GM18508 (cell line): ENCODE measurements around the gene TNC.
"Not testable (repeated sequence)": the region's sequence is repeated elsewhere in the genome, so short reads cannot be mapped to it uniquely, and the experiment has no call there.

Experiments
- ATAC-seq: cut with Tn5 transposase; IDR thresholded peaks from one replicate; pipeline ENCODE4 v1.9.1; 2021; ENCODE audit warnings: moderate number of reproducible peaks; ENCODE audit not compliant: insufficient read depth, unreplicated experiment

The TNC gene

DNA sequence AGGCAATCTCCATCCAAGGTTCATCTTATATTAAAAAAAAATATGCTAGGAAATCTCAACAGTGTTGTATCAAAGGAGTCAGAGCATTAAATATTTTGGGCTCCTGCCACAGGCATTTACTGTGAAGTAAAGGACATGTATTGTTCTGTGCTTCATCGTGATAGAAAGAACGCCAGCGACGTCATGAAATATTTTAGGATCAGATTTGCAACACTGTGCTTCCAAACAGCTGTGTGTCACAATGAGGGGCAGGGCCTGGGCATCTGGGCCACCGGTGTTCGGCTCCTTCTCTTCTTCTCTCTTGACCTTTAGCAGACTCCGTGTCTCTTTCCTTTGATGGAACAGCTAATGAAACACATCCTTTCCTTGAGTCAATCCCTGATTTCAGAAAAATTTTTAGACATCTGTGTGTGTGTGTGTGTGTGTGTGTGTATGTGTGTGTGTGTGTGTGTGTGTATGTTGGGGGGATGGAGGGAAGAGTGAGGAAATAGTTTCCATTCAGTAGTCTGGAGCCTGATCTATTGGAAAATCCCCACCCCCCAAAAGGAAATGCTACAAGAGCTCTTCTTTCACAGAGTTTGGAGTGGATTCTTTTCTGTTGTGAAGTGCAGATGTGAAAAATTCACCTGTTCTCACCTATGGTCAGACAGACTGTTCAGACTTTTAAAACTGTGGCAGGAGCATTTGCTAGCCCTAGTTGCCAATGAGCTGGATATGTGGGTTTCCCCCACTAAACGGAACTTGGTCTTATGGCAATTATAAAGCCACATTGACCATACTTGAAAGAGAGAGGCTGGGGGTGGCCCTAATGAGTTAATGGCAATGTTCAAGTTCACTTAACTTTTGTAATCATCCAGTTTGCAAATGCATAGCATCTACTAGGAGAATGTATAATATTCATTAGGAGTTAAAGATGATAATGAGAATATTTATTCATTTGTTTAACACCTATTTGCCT is 18.1 kb upstream of the TNC start:
- ATAC-seq, result no peak

DNA sequence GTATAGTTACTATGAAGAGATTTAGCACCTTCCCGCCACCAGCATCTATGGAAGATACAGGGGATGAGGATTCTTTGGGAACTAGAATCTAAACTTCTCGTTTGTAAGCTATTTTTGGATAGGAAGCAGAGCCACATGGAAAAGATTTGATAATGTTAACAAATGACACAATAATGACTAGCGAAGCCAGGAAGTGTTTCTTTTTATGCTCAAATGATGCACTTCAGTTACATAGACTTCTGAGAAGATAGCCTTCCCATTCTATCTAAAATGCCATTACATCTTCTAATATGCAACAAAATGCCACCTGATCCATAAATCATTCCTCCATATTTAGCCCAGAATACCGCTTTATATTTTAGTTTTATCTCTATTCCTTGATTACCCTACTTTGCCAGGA is 17.0 kb upstream of the TNC start:
- ATAC-seq, result no peak

DNA sequence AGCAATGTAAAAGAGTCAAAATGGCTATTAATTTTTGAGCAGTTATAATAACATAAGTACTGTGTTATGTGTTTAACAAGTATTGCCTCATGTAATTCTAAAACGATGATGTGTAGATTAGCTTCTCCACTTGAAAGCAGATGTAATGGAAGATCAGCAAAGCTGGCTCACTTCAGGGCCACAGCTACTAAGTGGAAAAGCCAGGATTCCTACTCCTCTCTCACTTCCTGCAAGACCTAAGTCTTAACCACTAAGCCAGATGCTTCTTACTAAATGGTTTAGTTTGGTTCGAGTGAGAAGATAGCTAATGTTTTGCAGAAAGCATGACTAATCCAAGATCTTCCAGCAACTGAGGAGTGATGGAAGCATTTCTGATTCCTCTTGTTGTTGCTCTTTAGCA is 15.7 kb upstream of the TNC start:
- no peak for ATAC-seq

DNA sequence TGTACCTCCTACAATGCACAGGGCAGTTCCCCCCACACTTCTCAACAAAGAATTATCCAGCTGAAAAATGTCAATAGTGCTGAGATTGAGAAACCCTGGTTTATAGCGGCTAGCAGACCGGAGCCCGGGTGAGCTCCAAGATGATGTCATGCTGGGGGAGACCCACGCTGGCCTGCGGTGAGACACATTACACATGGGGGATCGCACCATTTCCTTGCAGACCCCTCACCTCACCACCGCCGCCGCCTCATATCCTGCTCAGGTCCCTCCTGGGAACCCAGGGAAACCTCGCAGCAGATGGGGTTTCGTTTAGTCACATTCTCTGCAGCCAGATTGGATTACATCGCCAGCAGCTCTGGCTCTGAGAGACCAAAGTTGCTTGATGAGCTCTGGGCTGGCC is 14.7 kb upstream of the TNC start:
- ATAC-seq, result no peak

DNA sequence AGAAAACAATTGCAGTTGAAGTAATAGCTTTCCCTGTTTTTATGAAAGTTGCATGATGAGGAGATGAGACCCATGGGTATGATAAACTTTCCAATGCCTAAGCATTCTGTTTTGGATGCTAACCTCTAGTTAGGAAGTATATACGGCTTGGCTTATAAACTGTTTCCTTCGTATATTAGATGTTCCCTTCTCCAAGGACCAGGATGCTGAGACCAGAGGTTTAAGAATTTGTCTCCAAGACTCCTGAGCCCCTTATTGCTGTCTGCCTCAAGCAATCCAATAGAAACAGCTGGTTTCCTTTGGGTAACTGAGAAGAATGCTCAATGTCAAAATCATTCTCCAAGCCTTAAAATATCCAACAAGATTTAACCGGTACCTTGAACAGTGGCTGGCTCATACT is 12.2 kb upstream of the TNC start:
- ATAC-seq, result no peak

DNA sequence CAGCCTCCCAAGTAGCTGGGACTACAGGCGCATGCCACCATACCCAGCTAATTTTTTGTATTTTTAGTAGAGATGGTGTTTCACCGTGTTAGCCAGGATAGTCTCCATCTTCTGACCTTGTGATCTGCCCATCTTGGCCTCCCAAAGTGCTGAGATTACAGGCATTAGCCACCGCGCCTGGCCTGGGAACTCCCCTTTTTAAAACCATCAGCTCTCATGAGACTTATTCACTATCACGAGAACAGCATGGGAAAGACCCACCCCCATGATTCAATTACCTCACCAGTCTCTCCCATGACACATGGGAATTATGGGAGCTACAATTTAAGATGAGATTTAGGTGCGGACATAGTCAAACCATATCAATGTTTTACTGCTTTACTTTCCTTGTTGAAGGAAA is 10.8 kb upstream of the TNC start:
- ATAC-seq, result not testable (repeated sequence)

DNA sequence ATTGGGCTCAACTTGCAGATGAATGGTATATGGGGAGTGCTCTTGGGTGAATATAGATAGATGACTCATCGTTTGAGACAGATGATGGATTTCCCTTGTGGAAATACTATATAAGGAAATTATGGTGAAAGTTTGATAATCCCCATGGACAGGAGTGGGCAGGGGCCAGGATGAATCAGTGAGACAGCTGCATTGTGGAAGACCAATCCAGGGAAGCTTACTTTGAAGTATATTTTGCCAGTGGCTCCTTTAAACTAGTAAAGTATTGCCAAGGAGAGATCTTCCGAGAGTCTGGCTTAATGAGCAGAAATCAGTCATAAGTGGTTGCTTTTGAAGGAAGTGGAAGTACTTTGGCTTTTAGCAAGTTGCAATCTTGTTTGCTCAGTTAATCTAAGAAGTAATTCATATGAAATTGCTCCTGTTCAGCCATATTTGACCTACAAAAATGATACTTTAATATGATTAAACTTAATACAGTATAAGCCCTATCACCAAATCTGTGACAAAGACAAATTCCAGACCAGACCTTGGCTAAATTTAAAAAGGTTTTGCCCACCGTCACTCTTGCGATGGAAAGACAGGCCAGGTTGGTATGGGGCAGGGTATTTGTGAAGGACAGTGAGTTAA is 9.3 kb upstream of the TNC start:
- no peak for ATAC-seq

DNA sequence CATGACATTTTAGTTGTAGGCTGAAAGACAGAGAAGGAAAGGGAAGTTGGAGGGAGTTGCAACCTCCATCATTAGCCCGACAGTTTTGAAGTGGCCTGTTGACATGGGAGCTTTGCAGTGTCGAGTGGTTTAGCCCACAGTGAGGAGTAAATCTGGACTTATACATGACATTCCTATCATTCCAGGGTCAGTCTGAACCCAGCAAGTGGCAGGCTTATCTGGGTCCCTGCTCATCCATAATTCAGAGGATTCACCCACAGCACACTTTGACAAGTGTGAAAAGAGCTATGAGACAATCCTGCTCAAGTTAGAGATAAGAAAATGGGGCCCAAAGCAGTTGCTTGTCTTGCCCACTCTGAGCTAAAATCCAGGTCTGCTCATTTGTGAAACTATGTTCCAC is 8.4 kb upstream of the TNC start:
- ATAC-seq, result no peak

DNA sequence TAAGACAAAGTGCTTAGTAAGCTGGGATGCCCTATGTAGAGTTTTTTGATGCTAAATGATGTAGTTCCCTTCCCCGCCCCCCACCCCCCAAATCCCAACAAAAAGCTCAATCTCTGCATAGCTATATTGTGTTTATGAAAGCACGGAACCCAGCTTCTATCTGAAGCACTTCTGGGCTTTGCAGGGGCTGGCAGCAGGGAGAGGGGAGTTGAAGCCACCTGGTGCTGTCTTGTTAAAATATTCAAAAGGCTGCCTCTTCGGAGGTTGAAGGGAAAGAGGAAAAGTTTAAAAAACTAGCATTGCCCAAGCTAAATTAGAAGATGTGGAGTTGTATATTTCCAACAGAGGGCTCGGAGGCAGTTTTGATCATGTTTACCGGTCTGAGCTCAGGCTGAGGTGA is 5.0 kb upstream of the TNC start:
- ATAC-seq, result no peak

DNA sequence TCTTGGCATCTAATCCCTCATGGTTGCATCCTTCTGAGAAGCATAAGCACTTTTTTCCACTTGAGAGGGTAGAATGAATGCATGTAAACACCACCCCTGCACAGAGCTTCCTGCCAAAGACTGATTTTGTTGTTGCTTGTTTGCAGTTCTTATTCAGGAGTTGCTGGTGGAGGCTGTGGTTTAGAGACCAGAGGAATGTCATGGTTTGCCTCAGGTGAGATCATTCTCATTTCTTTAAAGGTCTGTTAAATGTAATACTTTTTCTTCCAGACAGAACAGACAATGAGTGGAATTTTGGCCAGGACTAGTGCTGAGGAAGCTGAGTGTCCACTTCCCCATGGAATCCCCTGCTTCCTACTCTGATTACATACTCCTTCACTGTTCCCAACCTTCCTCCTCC is 3.2 kb upstream of the TNC start:
- ATAC-seq, result no peak

DNA sequence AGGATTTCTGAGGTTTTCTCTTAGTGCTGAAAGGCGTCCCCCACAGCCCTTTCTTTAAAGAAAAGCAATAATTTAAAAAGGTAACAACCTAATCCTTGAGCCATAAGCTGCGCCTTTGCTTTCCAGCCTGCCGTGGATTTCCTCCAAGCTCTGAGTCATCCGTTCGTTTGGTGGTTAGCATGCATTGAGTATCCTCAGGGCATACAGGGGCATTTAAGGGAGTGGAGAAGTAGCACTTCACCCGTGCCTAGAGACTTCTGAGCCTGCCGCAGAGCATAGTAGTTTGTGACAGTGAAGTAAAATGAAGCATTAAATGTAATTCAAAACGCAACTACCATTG is 892 bp upstream of the TNC start:
- no peak for ATAC-seq

DNA sequence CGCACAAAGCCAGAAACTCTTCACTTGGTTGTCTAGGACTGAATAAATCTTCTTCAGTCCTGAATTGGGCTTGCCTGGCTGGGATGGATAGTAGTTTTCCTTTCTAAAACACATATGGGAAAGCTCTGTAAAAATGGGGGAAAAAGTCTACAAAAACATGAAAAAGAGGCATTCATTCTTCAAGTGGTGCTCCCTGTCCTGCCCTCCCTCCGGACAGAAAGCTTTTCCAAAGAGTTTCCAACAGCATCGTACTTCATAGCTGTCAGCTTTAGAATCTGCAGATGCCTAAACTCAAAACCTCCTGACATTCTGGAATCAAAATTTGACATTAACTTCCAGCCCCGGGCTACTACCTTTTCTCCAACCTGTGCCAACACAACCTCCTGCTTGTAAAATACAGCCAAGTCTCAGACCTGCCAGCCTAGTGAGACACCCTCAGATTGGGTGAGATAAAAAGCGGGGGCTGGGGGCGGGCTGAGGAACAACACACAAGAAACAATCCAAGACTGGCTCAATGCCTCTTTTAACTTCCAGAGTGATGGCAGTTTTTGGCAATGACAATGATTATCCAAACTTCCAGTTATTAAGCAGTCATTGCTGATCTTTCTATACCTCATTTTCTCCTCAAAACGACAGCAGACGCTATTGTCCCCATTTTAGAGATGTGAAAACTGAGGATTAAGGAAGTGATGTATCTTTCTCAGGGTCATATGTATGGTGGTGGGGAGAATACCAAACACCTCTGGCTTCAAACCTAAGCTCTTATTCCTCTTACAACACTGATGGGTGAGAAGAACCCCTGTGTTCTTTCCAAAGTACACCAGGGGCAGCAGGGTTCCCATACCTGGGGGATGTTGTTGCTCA is 1.3 kb downstream of the TNC start:
- ATAC-seq, result no peak

DNA sequence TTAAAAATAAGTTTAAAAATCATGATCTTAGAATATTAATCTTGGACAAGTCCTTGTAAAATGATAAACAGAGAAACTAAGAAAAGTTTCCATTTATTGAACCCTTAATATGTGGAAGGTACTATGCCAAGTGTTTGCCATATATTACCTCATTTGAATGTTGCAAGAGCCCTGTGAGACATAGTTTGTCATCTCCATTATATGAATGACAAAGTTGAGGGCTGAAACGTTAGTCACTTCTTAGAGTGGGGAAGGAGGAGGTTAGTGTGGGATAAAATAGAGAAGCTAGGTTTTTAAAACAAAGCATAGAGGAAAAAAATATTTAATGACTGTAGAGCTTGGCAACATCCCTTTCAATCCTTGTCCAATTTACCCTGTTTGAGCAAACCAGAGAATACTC is 2.0 kb downstream of the TNC start:
- ATAC-seq, result no peak

DNA sequence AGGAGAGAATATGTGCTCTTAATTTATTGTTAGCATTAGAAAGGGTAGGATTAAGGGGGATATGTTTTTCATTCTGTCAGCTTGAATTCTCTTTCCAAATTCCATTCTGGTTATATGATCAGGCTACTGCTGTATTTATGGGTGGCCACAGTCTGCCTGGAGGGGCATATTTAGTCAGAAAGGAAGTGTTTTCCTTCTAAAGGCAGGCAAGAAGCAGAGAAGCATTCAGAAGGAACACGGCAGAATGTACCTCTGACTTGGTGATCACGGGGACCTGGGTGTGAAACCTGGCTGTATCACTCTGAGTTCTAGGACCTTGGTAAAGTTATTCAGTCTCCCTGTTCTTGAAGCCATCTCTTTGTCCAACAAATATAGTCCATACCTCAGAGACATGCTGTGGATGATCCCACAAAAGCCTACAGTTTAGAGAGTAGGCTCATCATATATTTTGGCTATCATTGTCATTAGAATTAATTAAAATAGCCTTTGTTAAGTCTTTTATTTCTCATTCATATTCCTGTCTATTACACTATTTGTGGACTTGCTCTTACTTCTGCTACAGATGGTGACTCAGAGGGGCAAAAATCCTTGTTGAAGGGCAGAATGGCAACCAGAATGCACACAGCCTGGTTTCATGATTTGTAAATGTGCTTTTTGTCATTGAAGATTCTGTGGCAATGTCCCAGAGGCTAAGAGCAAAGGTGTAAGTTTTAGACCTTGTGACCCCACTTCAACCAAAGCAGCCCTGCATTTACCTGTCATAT is 2.7 kb downstream of the TNC start:
- ATAC-seq, result no peak

DNA sequence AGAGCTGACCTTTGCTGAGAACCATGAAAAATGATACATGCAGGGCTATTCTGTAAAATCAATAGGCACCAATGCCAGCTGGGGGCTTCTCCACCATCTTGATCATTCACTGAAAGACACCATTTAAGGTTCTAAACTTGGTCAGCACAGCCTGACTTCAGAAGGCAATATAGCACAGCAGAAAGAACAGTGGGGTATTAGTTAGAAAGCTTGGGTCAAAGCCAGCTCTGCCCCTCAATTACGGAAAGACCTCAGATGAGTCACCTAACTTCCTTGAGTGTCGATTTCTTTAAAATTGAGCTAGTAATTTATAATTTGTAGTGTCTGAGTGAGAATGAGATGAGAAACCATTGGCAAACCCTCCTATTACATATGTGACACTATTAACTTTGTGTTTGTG is 3.4 kb downstream of the TNC start:
- ATAC-seq, result no peak

DNA sequence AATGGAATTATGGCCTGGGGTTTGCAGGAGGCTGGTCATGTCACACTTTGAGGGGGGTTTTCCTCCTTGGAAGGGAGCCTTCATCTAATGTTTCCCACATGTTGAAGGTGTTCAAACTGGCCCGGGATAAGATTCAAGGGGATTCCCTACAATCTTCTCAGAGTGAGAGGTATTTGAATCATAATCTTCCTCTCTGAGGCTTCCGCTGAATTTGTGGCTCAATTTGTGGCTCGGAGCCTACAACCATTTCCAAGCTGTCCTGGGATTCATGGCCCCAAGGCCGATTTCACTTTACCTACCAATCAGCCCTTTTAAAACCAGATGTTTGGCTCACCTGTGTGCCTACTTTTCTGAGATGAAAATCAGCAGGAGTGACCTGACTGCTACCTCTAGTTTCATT is 3.9 kb downstream of the TNC start:
- ATAC-seq, result no peak

DNA sequence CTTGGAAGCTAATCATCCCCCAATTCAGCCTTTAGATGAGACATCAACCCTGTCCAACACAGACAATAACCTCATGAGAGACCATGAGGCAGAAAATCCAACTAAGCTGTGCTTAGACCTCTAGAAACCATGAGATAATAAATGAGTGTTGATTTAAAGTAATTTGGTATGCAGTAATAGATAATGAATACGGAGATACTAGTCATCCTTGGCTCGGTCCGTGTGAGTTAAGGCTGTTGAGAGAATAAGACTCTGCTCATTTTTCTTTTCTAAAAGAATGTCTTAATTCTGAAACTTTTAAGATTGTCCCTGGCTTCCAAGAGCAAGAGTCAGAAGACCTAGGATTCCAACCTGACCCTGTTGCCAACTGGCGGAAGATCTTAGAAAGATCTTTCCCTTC is 6.1 kb downstream of the TNC start:
- ATAC-seq, result no peak

DNA sequence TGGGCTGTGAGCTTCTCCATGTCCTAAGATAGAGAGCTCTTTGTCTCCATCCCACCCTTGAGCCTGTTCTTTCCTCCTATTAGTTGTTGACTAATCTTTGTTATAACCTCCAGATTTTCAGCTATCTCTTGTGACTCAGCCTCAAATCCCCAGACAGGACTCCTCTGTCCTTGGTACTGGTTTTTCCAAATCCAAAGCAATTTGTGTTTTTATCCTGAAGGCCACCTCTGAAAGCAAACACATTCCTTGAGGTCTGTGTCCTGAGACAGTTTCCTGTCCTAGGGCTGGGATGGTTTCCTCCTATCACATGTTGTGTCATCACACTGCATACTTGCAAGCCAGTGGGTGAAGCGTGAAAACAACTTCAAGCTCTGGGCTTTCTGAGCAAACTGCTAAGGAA is 8.5 kb downstream of the TNC start:
- ATAC-seq, result no peak

DNA sequence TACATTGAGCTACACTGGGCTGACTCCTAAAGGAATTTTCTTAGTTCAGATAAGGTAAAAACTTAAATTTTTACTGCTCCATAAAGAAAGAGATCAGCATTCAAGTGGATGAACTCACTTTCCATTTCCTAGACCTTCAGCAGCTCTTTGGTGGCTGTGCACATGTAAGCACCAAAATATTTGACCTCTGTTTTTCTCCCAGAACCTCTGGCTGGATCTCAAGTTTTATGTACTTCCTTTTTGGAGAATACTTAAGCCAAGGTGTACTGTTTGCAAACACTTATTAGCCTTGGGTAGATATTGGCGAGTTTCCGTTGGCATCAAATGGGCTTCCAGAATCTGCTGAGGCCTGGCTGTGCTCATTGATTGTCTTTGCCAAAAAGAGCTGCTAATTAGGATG is 10.3 kb downstream of the TNC start:
- ATAC-seq, result no peak

DNA sequence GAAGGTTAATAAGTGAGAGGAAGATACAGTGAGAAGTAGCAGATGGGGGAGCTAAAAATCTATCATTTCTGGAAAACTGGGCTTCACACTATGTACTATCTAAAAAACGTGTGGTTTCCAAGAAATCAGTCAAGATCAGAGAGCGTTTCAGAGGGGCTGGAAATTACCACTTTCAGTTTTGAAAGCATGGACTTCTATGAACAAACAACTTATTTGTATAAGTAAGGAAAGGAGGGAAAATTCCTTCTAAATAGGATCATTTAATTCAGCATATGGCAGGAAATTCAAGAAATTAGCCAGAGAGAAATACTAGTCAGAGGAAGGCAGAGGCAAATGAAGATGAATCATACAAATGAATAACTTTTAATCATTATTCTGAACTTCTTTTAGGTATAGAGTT is 11.3 kb downstream of the TNC start:
- no peak for ATAC-seq
